ENCODE measurements around the gene GAPDH.

- TF ChIP-seq CTCF (conservative IDR thresholded peaks at IDR 0.05 in 1 of 2, IDR thresholded peaks at IDR 0.05 in 1 of 2; ENCODE audit: low read depth in 1 of 2, low read length in 2 of 2) (no peak), EZH2 (IDR thresholded peaks at IDR 0.05; ENCODE audit: low read length, missing control alignments) (no peak)
Measured at GRCh38 chr12:6556857-6557256, 22.5 kb downstream of the GAPDH start.

Measured in fibroblast of lung (primary cell).